Heart left ventricle (tissue), 16 donors: Measurements from ENCODE around the gene TNS3. TPM values are rescaled to one million over a fixed set of nuclear protein-coding genes. Genes with fewer than 3 reads are reported as not detected.

Experiments used
- ATAC-seq, 4 donors: fragments of 200-7000 bp; cut with Tn5 transposase; one replicate each; pipeline ENCODE4 v1.9.1; 2020 to 2022; ENCODE audit warnings: moderate library complexity in 4 of 4, mild to moderate bottlenecking in 3 of 4, moderate number of reproducible peaks in 1 of 4
- DNase-seq, 5 donors: peaks; one replicate each; pipeline ENCODE4 v3.0.0-alpha.2; 2020
- H3K27ac ChIP-seq, 12 donors: fragments of 200-600 bp; sonication (generic) in 4 of 12; one replicate each; pipeline versions ENCODE4 v1.5.0 to v1.8.0; 2016 to 2022; ENCODE audit warnings: mild to moderate bottlenecking in 2 of 12
- H3K27me3 ChIP-seq, 9 donors: fragments of 200-600 bp; sonication (generic) in 2 of 9; one replicate each; pipeline versions ENCODE4 v1.5.1 to v1.8.0; 2016 to 2022; ENCODE audit warnings: mild to moderate bottlenecking in 3 of 9
- H3K36me3 ChIP-seq, 9 donors: fragments of 200-600 bp; sonication (generic) in 2 of 9; one replicate each; pipeline versions ENCODE4 v1.5.0 to v1.8.0; 2018 to 2022; ENCODE audit warnings: mild to moderate bottlenecking in 2 of 9
- H3K4me1 ChIP-seq, 12 donors: fragments of 200-600 bp; sonication (generic) in 4 of 12; one replicate each; pipeline versions ENCODE4 v1.5.0 to v1.8.0; 2016 to 2022; ENCODE audit warnings: mild to moderate bottlenecking in 3 of 12
- H3K4me3 ChIP-seq, 12 donors: fragments of 200-600 bp; sonication (generic) in 4 of 12; one replicate each; pipeline versions ENCODE4 v1.5.0 to v1.8.0; 2017 to 2022; ENCODE audit warnings: mild to moderate bottlenecking in 9 of 12, moderate library complexity in 4 of 12
- H3K9me3 ChIP-seq, 12 donors: fragments of 200-600 bp; sonication (generic) in 4 of 12; one replicate each; pipeline versions ENCODE4 v1.5.0 to v1.8.0; 2016 to 2022; ENCODE audit warnings: mild to moderate bottlenecking in 1 of 12
- CTCF ChIP-seq, 12 donors: fragments of 200-600 bp; sonication (generic) in 4 of 12; IDR thresholded peaks; one replicate each; pipeline versions ENCODE4 v1.5.0 to v1.8.0; 2018 to 2022; ENCODE audit warnings: antibody characterized with exemption in 12 of 12, mild to moderate bottlenecking in 5 of 12
- POLR2A ChIP-seq, 2 donors: fragments of 450-650 bp; IDR thresholded peaks; one replicate each; pipeline ENCODE4 v1.6.1; 2017; ENCODE audit warnings: antibody characterized with exemption in 2 of 2, mild to moderate bottlenecking in 2 of 2, moderate library complexity in 2 of 2
- WGBS, 4 donors: extraction: QIAGEN DNeasy Blood & Tissue Kit in 2 of 4; methylation state at CpG; one replicate each; pipeline versions ENCODE4 v1.1.5 to v1.1.7; 2013 to 2018; 5-methylcytosine and 5-hydroxymethylcytosine counted together
- intact Hi-C, 10 donors: fragments of 100-400 bp; cut with DNase I; formaldehyde crosslinking; loops; one replicate each; pipeline versions ENCODE4 v1.11.1 to v1.14.2; 2022
- polyA plus RNA-seq, 2 donors: library from polyadenylated mRNA; stranded (reverse); fragments of 200-250 nt; gene quantifications; one replicate each; pipeline ENCODE4 v1.2.3, GENCODE V29; 2013
- total RNA-seq, 9 donors: library from RNA; depleted of rRNA in 2 of 9; stranded (reverse); fragments of >200 nt in 2 of 9; fragmentation: NEBNext Ultra II Directional in 3 of 9; extraction: Animal tissue kit (Norgen Biotek cat#: 25700) in 3 of 9; gene quantifications; one replicate each; pipeline versions ENCODE4 v1.1.0 to v1.2.4, GENCODE V29; 2016 to 2023
- donor health status: ischemic (EF 13 %, LVEDD 7.1; RV severe dilation, severe dysfunction).
- donor health status: healthy with polysubstance abuse.
- donor health status: DM: no; HTN: yes; CAD: no.
- donor health status: DM: no; HTN: no; CAD: no.
- donor health status: ischemic (EF 25% LVEDD 6.9; RV normal size, moderate dysfunction).
- donor health status: ischemic (EF 25% LVEDD 5.7; RV mildly dilated, moderate dysfunction).
- donor health status: healthy.
- donor health status: DM: yes; HTN: yes; CAD: no.
- donor health status: ischemic (EF 35%, LVEDD 5.7; RV mildly dilated, moderate dysfunction).
- donor health status: nonischemic (EF 11% LVEDD 7.7; RV severe dilation, severe dysfunction).
- donor health status: DM: yes; HTN: yes; CAD: no.
- donor health status: PGD.
- donor health status: ischemic (EF 29% LVEDD 5.4; RV normal size, mild dysfunction).
- donor health status: nonischemic (EF 23%, LVEDD 6.1; RV moderate dilation, normal function).

Gene TNS3
- total and polyA plus RNA-seq, 11 donors, result 10.1 to 116 (median 32.7) TPM

- Histone ChIP-seq H3K36me3 (peaks cover 0 to 57% (median 11%) of the 10 kb centered on the region in 9 donors), H3K27me3 (no peaks in the 10 kb centered on the region), H3K4me3 (no peak overlapping the region), H3K9me3 (peaks cover 0 to 8% (median 0%) of the 10 kb centered on the region in 12 donors), H3K27ac (peak overlapping the region in 2 of 12 donors; percentile 27 to 47), H3K4me1 (peaks cover 0 to 33% (median 12%) of the 10 kb centered on the region in 12 donors)
- WGBS, 4 donors, result 61 to 82% (median 81%) methylated on average over 3 of the region's 3 CpGs
- no peak for TF ChIP-seq POLR2A (IDR thresholded peaks at IDR 0.05)
- TF ChIP-seq CTCF (IDR thresholded peaks at IDR 0.05), result no peak
- intact Hi-C loops, result loop anchor here in 2 of 10 donors (2.0 to 5.0 kb wide), 2 partner anchors 36 to 63 kb away; no protein-coding TSS in a partner anchor
- peak in 1 of 5 donors; percentile 35 for DNase-seq
- ATAC-seq, result no peak
Measured at GRCh38 chr7:47340517-47340916, 241.4 kb downstream of the TNS3 start.

GRCh38 chr7:47338026-47338425, 243.9 kb downstream of the TNS3 start:
- TF ChIP-seq POLR2A (IDR thresholded peaks at IDR 0.05), result no peak
- no peak for TF ChIP-seq CTCF (IDR thresholded peaks at IDR 0.05)
- 81 to 96% (median 94%) methylated on average over 1 of the region's 1 CpG for WGBS, 4 donors
- Histone ChIP-seq H3K27ac (peak overlapping the region in 4 of 12 donors; percentile 2 to 82 (median 42)), H3K4me1 (peaks cover 0 to 47% (median 17%) of the 10 kb centered on the region in 12 donors), H3K36me3 (peaks cover 0 to 48% (median 0%) of the 10 kb centered on the region in 9 donors), H3K27me3 (no peaks in the 10 kb centered on the region), H3K4me3 (no peak overlapping the region), H3K9me3 (peaks cover 0 to 8% (median 0%) of the 10 kb centered on the region in 12 donors)
- no peak for ATAC-seq
- intact Hi-C loops, result loop anchor here in 4 of 10 donors (5.0 kb wide), 4 partner anchors 34 to 71 kb away; no protein-coding TSS in a partner anchor
- DNase-seq, result no peak

- H3K36me3 ChIP-seq, result peaks cover 0 to 46% (median 0%) of the 10 kb centered on the region in 9 donors
- H3K4me1 ChIP-seq, result peaks cover 0 to 47% (median 17%) of the 10 kb centered on the region in 12 donors
- no peak overlapping the region for H3K4me3 ChIP-seq
- H3K27me3 ChIP-seq, result no peaks in the 10 kb centered on the region
- ATAC-seq (peak; percentile 54 to 72 (median 66)), DNase-seq (peak in 4 of 5 donors; percentile 40 to 70 (median 58))
- H3K9me3 ChIP-seq, result peaks cover 0 to 8% (median 0%) of the 10 kb centered on the region in 12 donors
- intact Hi-C loops, result loop anchor here in 4 of 10 donors (5.0 kb wide), 4 partner anchors 35 to 70 kb away; no protein-coding TSS in a partner anchor
- TF ChIP-seq CTCF (IDR thresholded peaks at IDR 0.05) (peak in 7 of 12 donors; percentile 9 to 43 (median 25)), POLR2A (IDR thresholded peaks at IDR 0.05) (no peak)
- peak overlapping the region in 9 of 12 donors; percentile 2 to 87 (median 73) for H3K27ac ChIP-seq
- WGBS, 4 donors, result 42 to 53% (median 51%) methylated on average over 3 of the region's 3 CpGs
Measured at GRCh38 chr7:47337531-47337930, 244.4 kb downstream of the TNS3 start.
